GM23248 (cell line): ENCODE measurements around the gene ACP2. TPM values are rescaled to one million over a fixed set of nuclear protein-coding genes. Genes with fewer than 3 reads are reported as not detected.

Experiments used
- DNase-seq: peaks from one replicate; pipeline ENCODE4 v3.0.0-alpha.2; 2015
- H2AFZ ChIP-seq: fragments of 200-600 bp; sonication (generic); 2 replicates; pipeline ENCODE4 v1.6.1; 2016; ENCODE audit warnings: antibody characterized with exemption
- H3F3A ChIP-seq: fragments of 200-600 bp; sonication (generic); 2 replicates; pipeline ENCODE4 v1.6.1; 2016; ENCODE audit warnings: mild to moderate bottlenecking, antibody characterized with exemption, mixed run types; ENCODE audit not compliant: insufficient read depth
- H3K27ac ChIP-seq: fragments of 200-600 bp; sonication (generic); 2 replicates; pipeline ENCODE4 v1.5.1; 2016; ENCODE audit warnings: mild to moderate bottlenecking
- H3K27me3 ChIP-seq: fragments of 200-600 bp; sonication (generic); replicated peaks from 2 replicates; pipeline ENCODE4 v1.6.1; 2016; ENCODE audit warnings: mild to moderate bottlenecking; ENCODE audit not compliant: insufficient read depth
- H3K36me3 ChIP-seq: fragments of 200-600 bp; sonication (generic); 2 replicates; pipeline ENCODE4 v1.6.1; 2016; ENCODE audit warnings: low read depth, mild to moderate bottlenecking
- H3K4me1 ChIP-seq: fragments of 200-600 bp; sonication (generic); 2 replicates; pipeline ENCODE4 v1.6.1; 2016; ENCODE audit warnings: mild to moderate bottlenecking; ENCODE audit not compliant: insufficient read depth
- H3K4me2 ChIP-seq: fragments of 200-600 bp; sonication (generic); one replicate; pipeline ENCODE4 v1.6.1; 2016; ENCODE audit warnings: mild to moderate bottlenecking; ENCODE audit not compliant: unreplicated experiment
- H3K4me3 ChIP-seq: fragments of 200-600 bp; sonication (generic); 2 replicates; pipeline ENCODE4 v1.5.1; 2016; ENCODE audit warnings: mild to moderate bottlenecking
- H3K79me2 ChIP-seq: fragments of 200-600 bp; sonication (generic); 2 replicates; pipeline ENCODE4 v1.6.1; 2016; ENCODE audit warnings: mild to moderate bottlenecking; ENCODE audit not compliant: insufficient read depth
- H3K9ac ChIP-seq: fragments of 200-600 bp; sonication (generic); 2 replicates; pipeline ENCODE4 v1.6.1; 2016; ENCODE audit warnings: mild to moderate bottlenecking
- H3K9me2 ChIP-seq: fragments of 200-600 bp; sonication (generic); 2 replicates; pipeline ENCODE4 v1.6.1; 2016; ENCODE audit warnings: mixed run types, mild to moderate bottlenecking, moderate library complexity; ENCODE audit not compliant: insufficient read depth
- H3K9me3 ChIP-seq: fragments of 200-600 bp; sonication (generic); one replicate; pipeline ENCODE4 v1.6.1; 2017; ENCODE audit warnings: low read depth
- H4K20me1 ChIP-seq: fragments of 200-600 bp; sonication (generic); 2 replicates; pipeline ENCODE4 v1.6.0; 2016; ENCODE audit not compliant: insufficient read depth
- EZH2 ChIP-seq: fragments of 200-600 bp; sonication (generic); IDR thresholded peaks from 2 replicates; pipeline ENCODE4 v1.6.1; 2018; ENCODE audit warnings: antibody characterized with exemption, mild to moderate bottlenecking; ENCODE audit not compliant: insufficient read depth, poor library complexity, severe bottlenecking
- EZH2phosphoT487 ChIP-seq: fragments of 200-600 bp; sonication (generic); IDR thresholded peaks from 2 replicates; pipeline ENCODE4 v1.6.1; 2018; ENCODE audit warnings: antibody characterized with exemption, moderate library complexity, mild to moderate bottlenecking, low read depth; ENCODE audit not compliant: insufficient read depth
- WGBS, 2 experiments: methylation state at CpG; one replicate each; pipeline ENCODE4 v1.1.6; 2015 to 2017; ENCODE audit warnings: low lambda C conversion rate in 2 of 2, low coverage in 1 of 2; ENCODE audit errors: missing lambda C conversion rate in 2 of 2; 5-methylcytosine and 5-hydroxymethylcytosine counted together
- in situ Hi-C: fragments of 300-500 bp; cut with MboI; formaldehyde crosslinking; loops from 2 replicates; pipeline ENCODE4 v1.15.0; 2020
- polyA plus RNA-seq: library from polyadenylated mRNA; unstranded; fragments of >200 nt; fragmentation: Nextera tagmentation; extraction: Ambion mirVana; gene quantifications from 2 replicates; pipeline ENCODE4 v1.2.1, GENCODE V29; 2016
- total RNA-seq: library from RNA; depleted of rRNA; stranded (reverse); fragments of >200 nt; shearing (Covaris generic); gene quantifications from 2 replicates; pipeline ENCODE4 v1.2.3, GENCODE V29; 2014

The ACP2 gene
- total and polyA plus RNA-seq, 2 experiments from 2014 or later, result 29.0 to 48.4 TPM

DNA sequence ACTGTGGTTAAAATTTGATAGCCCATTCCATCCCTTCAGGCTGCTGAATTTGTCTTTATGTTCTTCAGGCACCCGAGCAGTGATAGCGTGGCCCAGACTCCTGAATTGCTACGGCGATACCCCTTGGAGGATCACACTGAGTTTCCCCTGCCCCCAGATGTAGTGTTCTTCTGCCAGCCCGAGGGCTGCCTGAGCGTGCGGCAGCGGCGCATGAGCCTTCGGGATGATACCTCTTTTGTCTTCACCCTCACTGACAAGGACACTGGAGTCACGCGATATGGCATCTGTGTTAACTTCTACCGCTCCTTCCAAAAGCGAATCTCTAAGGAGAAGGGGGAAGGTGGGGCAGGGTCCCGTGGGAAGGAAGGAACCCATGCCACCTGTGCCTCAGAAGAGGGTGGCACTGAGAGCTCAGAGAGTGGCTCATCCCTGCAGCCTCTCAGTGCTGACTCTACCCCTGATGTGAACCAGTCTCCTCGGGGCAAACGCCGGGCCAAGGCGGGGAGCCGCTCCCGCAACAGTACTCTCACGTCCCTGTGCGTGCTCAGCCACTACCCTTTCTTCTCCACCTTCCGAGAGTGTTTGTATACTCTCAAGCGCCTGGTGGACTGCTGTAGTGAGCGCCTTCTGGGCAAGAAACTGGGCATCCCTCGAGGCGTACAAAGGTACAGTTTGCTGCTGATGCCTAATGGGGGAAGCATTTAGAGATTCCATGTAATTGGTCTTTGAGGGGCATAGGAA, 26.1 kb upstream of the ACP2 start:
- peaks cover 20% of the 10 kb centered on the region for H3K36me3 ChIP-seq
- no peak overlapping the region for H3K4me3 ChIP-seq
- 93 to 94% methylated on average over 28 of the region's 28 CpGs for WGBS, 2 experiments
- peaks cover 14% of the 10 kb centered on the region for H3F3A ChIP-seq
- TF ChIP-seq EZH2 (no peak), EZH2phosphoT487 (no peak)
- H3K27ac ChIP-seq, result no peak overlapping the region
- peaks cover 57% of the 10 kb centered on the region for H3K79me2 ChIP-seq
- H4K20me1 ChIP-seq, result peaks cover 11% of the 10 kb centered on the region; the same call in 1 of the 2 replicates
- H3K4me2 ChIP-seq, result no peak overlapping the region
- peaks cover 12% of the 10 kb centered on the region; the same call in 1 of the 2 replicates for H3K4me1 ChIP-seq
- H3K9me2 ChIP-seq, result no peaks in the 10 kb centered on the region
- no peak overlapping the region for H2AFZ ChIP-seq
- no peaks in the 10 kb centered on the region for H3K27me3 ChIP-seq
- no peak overlapping the region for H3K9ac ChIP-seq
- no peaks in the 10 kb centered on the region for H3K9me3 ChIP-seq
- in situ Hi-C loops, result no loop called here
- no peak for DNase-seq

DNA sequence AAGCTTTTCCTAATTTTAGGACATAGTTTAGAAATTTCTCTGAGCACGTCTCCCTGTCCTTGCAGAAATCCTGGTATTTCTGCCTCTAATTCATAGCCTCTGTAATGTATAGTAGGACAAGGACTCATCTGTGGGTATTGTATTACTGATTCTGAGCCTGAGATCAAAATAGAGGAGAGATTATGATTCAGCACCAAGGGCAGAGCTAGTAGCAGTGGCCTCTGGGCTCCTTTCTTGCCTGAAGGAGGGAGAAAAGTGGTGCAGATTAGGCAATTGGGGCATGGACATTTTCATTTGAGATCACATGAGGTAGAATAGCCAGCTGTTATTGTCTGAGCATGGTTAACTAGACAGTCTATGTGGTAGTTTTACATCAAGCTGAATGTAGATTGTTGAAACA, 24.1 kb upstream of the ACP2 start:
- no peak for TF ChIP-seq EZH2phosphoT487
- TF ChIP-seq EZH2, result no peak
- Histone ChIP-seq H3F3A (peaks cover 19% of the 10 kb centered on the region), H4K20me1 (peaks cover 11% of the 10 kb centered on the region; the same call in 1 of the 2 replicates), H3K79me2 (peaks cover 57% of the 10 kb centered on the region), H2AFZ (no peak overlapping the region), H3K9me2 (no peaks in the 10 kb centered on the region), H3K9ac (no peak overlapping the region), H3K36me3 (peaks cover 9% of the 10 kb centered on the region), H3K27me3 (no peaks in the 10 kb centered on the region), H3K4me3 (no peak overlapping the region), H3K4me1 (peaks cover 23% of the 10 kb centered on the region), H3K4me2 (no peak overlapping the region), H3K27ac (no peak overlapping the region), H3K9me3 (no peaks in the 10 kb centered on the region)
- in situ Hi-C loops, result no loop called here
- DNase-seq, result peak; percentile 53
- WGBS, 2 experiments, result 0 to 8% methylated on average over 1 of the region's 1 CpG

- Histone ChIP-seq H4K20me1 (peaks cover 11% of the 10 kb centered on the region; the same call in 1 of the 2 replicates), H3K27me3 (no peaks in the 10 kb centered on the region), H3K9me2 (no peaks in the 10 kb centered on the region), H2AFZ (no peak overlapping the region), H3K9ac (no peak overlapping the region), H3K27ac (no peak overlapping the region), H3K4me2 (no peak overlapping the region), H3K79me2 (peaks cover 57% of the 10 kb centered on the region), H3K4me1 (peaks cover 23% of the 10 kb centered on the region), H3K9me3 (no peaks in the 10 kb centered on the region), H3K4me3 (no peak overlapping the region), H3K36me3 (peaks cover 9% of the 10 kb centered on the region; the same call in 1 of the 2 replicates), H3F3A (peaks cover 19% of the 10 kb centered on the region)
- TF ChIP-seq EZH2phosphoT487, result no peak
- TF ChIP-seq EZH2, result no peak
- in situ Hi-C loops, result no loop called here
- no peak for DNase-seq
- WGBS, 2 experiments, result 74 to 76% methylated on average over 11 of the region's 11 CpGs
These were observed 23.5 kb upstream of the ACP2 start for GRCh38 chr11:47271961-47272661.

DNA sequence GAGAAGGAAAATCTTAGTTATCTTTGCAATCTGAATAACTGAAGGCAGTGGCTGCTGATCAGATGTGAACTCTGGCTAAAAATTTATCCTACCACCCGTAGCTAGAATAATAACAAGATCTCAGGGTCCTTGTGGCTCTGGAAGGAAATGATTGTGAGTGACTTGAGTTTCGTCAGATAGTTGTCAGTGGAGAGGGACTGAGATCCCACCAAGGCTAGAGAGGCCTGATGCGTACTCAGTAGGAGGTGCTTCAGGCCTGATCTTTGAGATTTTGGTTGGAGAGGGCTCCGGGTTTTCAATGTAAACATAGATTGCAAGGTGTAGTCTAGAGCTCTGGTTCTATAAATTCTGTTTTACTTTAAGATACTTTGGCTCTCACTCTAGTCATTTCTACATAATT, 22.7 kb upstream of the ACP2 start:
- peak overlapping the region; percentile 88 for H3K4me2 ChIP-seq

More for the DNA sequence above, 22.7 kb upstream of the ACP2 start:
- Histone ChIP-seq H3K27me3 (no peaks in the 10 kb centered on the region), H3K9me3 (no peaks in the 10 kb centered on the region), H4K20me1 (peaks cover 11% of the 10 kb centered on the region; the same call in 1 of the 2 replicates), H3K79me2 (peaks cover 56% of the 10 kb centered on the region), H3F3A (peaks cover 19% of the 10 kb centered on the region), H3K9ac (peak overlapping the region; percentile 85; the same call in 1 of the 2 replicates), H3K27ac (peak overlapping the region; percentile 53; the same call in 1 of the 2 replicates), H3K4me1 (peaks cover 23% of the 10 kb centered on the region), H3K4me3 (peak overlapping the region; percentile 76), H2AFZ (peak overlapping the region; percentile 29; the same call in 1 of the 2 replicates), H3K36me3 (peaks cover 2% of the 10 kb centered on the region; the same call in 1 of the 2 replicates), H3K9me2 (no peaks in the 10 kb centered on the region)
- no peak for DNase-seq
- in situ Hi-C loops, result no loop called here
- WGBS, 2 experiments, result 36 to 39% methylated on average over 4 of the region's 4 CpGs
- TF ChIP-seq EZH2 (no peak), EZH2phosphoT487 (no peak)
